SK-N-SH (cell line): ENCODE data around the gene CLMN. TPM values are rescaled to one million over a fixed set of nuclear protein-coding genes. Genes with fewer than 3 reads are reported as not detected.

Experiments used
- CTCF ChIA-PET: fragments of 300-600, 350-600 bp; formaldehyde crosslinking; extraction: SDS; loops from one replicate; lab custom pipeline; 2021; lab: Yijun Ruan, JAX
- POLR2A ChIA-PET: fragments of 350-600 bp; sonication (Branson Sonifier 250); formaldehyde crosslinking; extraction: SDS; loops from one replicate; lab custom pipeline; 2020; ENCODE audit warnings: antibody characterized with exemption, inconsistent platforms; lab: Yijun Ruan, JAX
- DNase-seq: peaks from one replicate; pipeline ENCODE4 v3.0.0; 2012
- H2AFZ ChIP-seq: fragments of 200-600 bp; sonication (generic); 2 replicates; pipeline ENCODE4 v1.8.1; 2016; ENCODE audit warnings: antibody characterized with exemption, mild to moderate bottlenecking, low read depth
- H3F3A ChIP-seq: fragments of 200-600 bp; sonication (generic); replicated peaks from 2 replicates; pipeline ENCODE3; 2016; ENCODE audit warnings: antibody characterized with exemption, mild to moderate bottlenecking; ENCODE audit not compliant: insufficient read depth
- H3K27ac ChIP-seq, 2 experiments: fragments of 200-500 bp in 1 of 2; fragments of 200-600 bp in 1 of 2; sonication (Bioruptor generic) in 1 of 2; sonication (generic), shearing (Covaris generic) in 1 of 2; 2 replicates each; pipeline versions ENCODE4 v1.5.1 to v1.6.1; 2014 to 2016; ENCODE audit warnings: low read depth in 2 of 2, inconsistent platforms in 1 of 2, low read length in 1 of 2, mild to moderate bottlenecking in 1 of 2, mixed read lengths in 1 of 2
- H3K27me3 ChIP-seq: fragments of 200-600 bp; sonication (generic), shearing (Covaris generic); 2 replicates; pipeline ENCODE4 v1.6.1; 2016; ENCODE audit warnings: mixed run types; ENCODE audit not compliant: insufficient read depth
- H3K36me3 ChIP-seq, 2 experiments: fragments of 200-500 bp in 1 of 2; fragments of 200-600 bp in 1 of 2; sonication (Bioruptor generic) in 1 of 2; sonication (generic) in 1 of 2; replicated peaks in 1 of 2; 2 replicates each; pipeline versions ENCODE3 to v1.5.1; 2014 to 2016; ENCODE audit warnings: low read length in 1 of 2, mild to moderate bottlenecking in 1 of 2; ENCODE audit not compliant: insufficient read depth in 2 of 2, control insufficient read depth in 1 of 2
- H3K4me1 ChIP-seq, 2 experiments: fragments of 200-500 bp in 1 of 2; fragments of 200-600 bp in 1 of 2; sonication (Bioruptor generic) in 1 of 2; sonication (generic), shearing (Covaris generic) in 1 of 2; 2 replicates each; pipeline versions ENCODE4 v1.5.1 to v1.6.1; 2014 to 2016; ENCODE audit warnings: low read depth in 1 of 2, low read length in 1 of 2, mixed run types in 1 of 2; ENCODE audit not compliant: insufficient read depth in 2 of 2, control insufficient read depth in 1 of 2
- H3K4me2 ChIP-seq: fragments of 200-600 bp; sonication (generic), shearing (Covaris generic); 2 replicates; pipeline ENCODE4 v1.6.1; 2017; ENCODE audit warnings: mixed run types
- H3K4me3 ChIP-seq, 2 experiments: fragments of 200-500 bp in 1 of 2; fragments of 200-600 bp in 1 of 2; sonication (Bioruptor generic) in 1 of 2; sonication (generic), shearing (Covaris generic) in 1 of 2; 2 replicates each; pipeline versions ENCODE4 v1.5.1 to v1.8.1; 2014 to 2016; ENCODE audit warnings: low read depth in 2 of 2, inconsistent platforms in 1 of 2, low read length in 1 of 2, mild to moderate bottlenecking in 1 of 2, mixed read lengths in 1 of 2, moderate library complexity in 1 of 2
- H3K79me2 ChIP-seq: fragments of 200-600 bp; sonication (generic); 2 replicates; pipeline ENCODE4 v1.8.1; 2017; ENCODE audit warnings: mild to moderate bottlenecking; ENCODE audit not compliant: insufficient read depth
- H3K9ac ChIP-seq: fragments of 200-600 bp; sonication (generic); 2 replicates; pipeline ENCODE4 v1.6.1; 2017; ENCODE audit warnings: mixed run types
- H3K9me2 ChIP-seq: fragments of 200-600 bp; sonication (generic); 2 replicates; pipeline ENCODE4 v1.6.1; 2017; ENCODE audit warnings: mixed run types
- H3K9me3 ChIP-seq: fragments of 200-600 bp; sonication (generic); 2 replicates; pipeline ENCODE4 v1.6.1; 2017; ENCODE audit warnings: mixed run types, mild to moderate bottlenecking, moderate library complexity
- H4K20me1 ChIP-seq: fragments of 200-600 bp; sonication (generic); 2 replicates; pipeline ENCODE4 v1.6.1; 2017; ENCODE audit warnings: mild to moderate bottlenecking, mixed run types; ENCODE audit not compliant: insufficient read depth
- CHD2 ChIP-seq: fragments of 150-350 bp; IDR thresholded peaks from 2 replicates; pipeline ENCODE4 v1.6.1; 2018; ENCODE audit warnings: low read length; ENCODE audit not compliant: partially characterized antibody
- EP300 ChIP-seq, 2 experiments: IDR thresholded peaks; 2 replicates each; pipeline versions ENCODE4 v1.4.0 to v1.6.1; 2012; ENCODE audit warnings: borderline replicate concordance in 1 of 2, low read depth in 1 of 2, low read length in 1 of 2
- EZH2phosphoT487 ChIP-seq: fragments of 200-600 bp; sonication (generic); IDR thresholded peaks from 2 replicates; pipeline ENCODE4 v1.6.1; 2017; ENCODE audit warnings: low read depth, mixed run types, mild to moderate bottlenecking, antibody characterized with exemption, moderate library complexity, borderline replicate concordance
- FOXJ3 ChIP-seq: sonication (generic); formaldehyde crosslinking; IDR thresholded peaks from 2 replicates; pipeline ENCODE4 v1.5.1; 2020; ENCODE audit warnings: mild to moderate bottlenecking, missing genetic modification reagents
- GATA2 ChIP-seq: sonication (generic); formaldehyde crosslinking; IDR thresholded peaks from 2 replicates; pipeline ENCODE4 v1.5.0; 2020; ENCODE audit warnings: mild to moderate bottlenecking, missing genetic modification reagents
- MXI1 ChIP-seq: IDR thresholded peaks from 2 replicates; pipeline ENCODE4 v1.6.1; 2012; ENCODE audit warnings: mild to moderate bottlenecking, low read depth, low read length, improper control_type of control experiment
- NFIC ChIP-seq: IDR thresholded peaks from 2 replicates; pipeline ENCODE4 v1.4.0; 2012; ENCODE audit warnings: borderline replicate concordance
- POLR2AphosphoS5 ChIP-seq: IDR thresholded peaks from 2 replicates; pipeline ENCODE4 v1.6.1; 2012; ENCODE audit warnings: low read depth, low read length
- RCOR1 ChIP-seq: fragments of 150-350 bp; IDR thresholded peaks from 2 replicates; pipeline ENCODE4 v1.6.1; 2017; ENCODE audit warnings: antibody characterized with exemption, low read length
- RFX5 ChIP-seq: IDR thresholded peaks from 2 replicates; pipeline ENCODE4 v1.6.1; 2012; ENCODE audit warnings: mild to moderate bottlenecking, improper control_type of control experiment, low read length
- TEAD4 ChIP-seq: IDR thresholded peaks from 2 replicates; pipeline ENCODE4 v1.4.0; 2012; ENCODE audit warnings: mild to moderate bottlenecking, borderline replicate concordance; ENCODE audit not compliant: insufficient read depth
- ZBTB33 ChIP-seq: IDR thresholded peaks from 2 replicates; pipeline ENCODE4 v1.4.0; 2012; ENCODE audit warnings: low read depth, borderline replicate concordance
- WGBS: methylation state at CpG from one replicate; pipeline ENCODE4 v1.1.6; 2017; ENCODE audit warnings: low lambda C conversion rate; 5-methylcytosine and 5-hydroxymethylcytosine counted together
- polyA plus RNA-seq, 3 experiments: library from polyadenylated mRNA; depleted of rRNA; stranded (reverse); fragments of >200 nt; gene quantifications; 2 replicates each; pipeline ENCODE4 v1.2.3, GENCODE V29; 2012

Gene CLMN
- polyA plus RNA-seq, 1 of the 3 experiments (the other 2 are of a cell fraction), result 1.4 TPM

GRCh38 chr14:95328729-95329503, 9.2 kb upstream of the CLMN start:
- Histone ChIP-seq H3F3A (no peaks in the 10 kb centered on the region), H3K9me3 (no peaks in the 10 kb centered on the region), H3K79me2 (no peaks in the 10 kb centered on the region), H4K20me1 (no peaks in the 10 kb centered on the region), H3K4me3 (no peak overlapping the region), H3K36me3 (no peaks in the 10 kb centered on the region), H3K4me2 (no peak overlapping the region), H2AFZ (no peak overlapping the region), H3K27ac (no peak overlapping the region), H3K27me3 (no peaks in the 10 kb centered on the region; the same call in 1 of the 2 replicates), H3K9me2 (no peaks in the 10 kb centered on the region), H3K4me1 (peaks cover 0 to 12% of the 10 kb centered on the region in 2 experiments; a peak in 1 of 4 replicates), H3K9ac (no peak overlapping the region)
- peak; percentile 62 for DNase-seq
- TF ChIP-seq EP300 (IDR thresholded peaks at IDR 0.05; ENCODE audit: borderline replicate concordance in 1 of 2, low read depth in 1 of 2, low read length in 1 of 2), result peak in 1 of 2 experiments; percentile 83; a peak in 2 of 4 replicates
- TF ChIP-seq RFX5, result no peak
- TF ChIP-seq CHD2, result peak; percentile 12
- peak; percentile 56; the same call in 1 of the 2 replicates for TF ChIP-seq FOXJ3 (CRISPR knock-in tag)
- TF ChIP-seq GATA2 (CRISPR knock-in tag), result peak; percentile 95
- 0 out of 2 replicates have a peak, but pooled peaks have one; percentile 18 for TF ChIP-seq MXI1
- peak; percentile 76 for TF ChIP-seq RCOR1
- TF ChIP-seq EZH2phosphoT487, result no peak
- TF ChIP-seq ZBTB33, result no peak
- ChIA-PET POLR2A (no interaction called here), CTCF (interaction anchor here (0.7 to 1.9 kb wide), 8 partner anchors 9 to 103 kb away, joined by 3 to 5 read pairs (median 4); no protein-coding TSS in a partner anchor)
- 45% methylated on average over 13 of the region's 13 CpGs for WGBS

- Histone ChIP-seq H3K27me3 (no peaks in the 10 kb centered on the region; the same call in 1 of the 2 replicates), H4K20me1 (no peaks in the 10 kb centered on the region), H3K9me2 (no peaks in the 10 kb centered on the region), H3K4me2 (no peak overlapping the region), H3K36me3 (no peaks in the 10 kb centered on the region), H3K4me3 (no peak overlapping the region), H2AFZ (no peak overlapping the region), H3K79me2 (no peaks in the 10 kb centered on the region), H3K9me3 (no peaks in the 10 kb centered on the region), H3K9ac (no peak overlapping the region), H3K4me1 (peaks cover 0 to 12% of the 10 kb centered on the region in 2 experiments; a peak in 1 of 4 replicates), H3K27ac (no peak overlapping the region), H3F3A (no peaks in the 10 kb centered on the region)
- ChIA-PET POLR2A (no interaction called here), CTCF (interaction anchor here (0.7 to 1.3 kb wide), 2 partner anchors 79 to 82 kb away, joined by 3 to 4 read pairs; no protein-coding TSS in a partner anchor)
- 84% methylated on average over 11 of the region's 13 CpGs for WGBS
- TF ChIP-seq CHD2 (no peak), POLR2AphosphoS5 (no peak), TEAD4 (no peak), NFIC (no peak)
- no peak for DNase-seq
Observed at GRCh38 chr14:95327558-95328374, 8.1 kb upstream of the CLMN start.
